ENCODE measurements around the gene C13orf46.

The C13orf46 gene

GRCh38 chr13:113976711-113977684 is 3.1 kb upstream of the C13orf46 start:
- H3K4me1 ChIP-seq (ENCODE audit: control insufficient read depth, insufficient read depth, low read length): no peaks in the 10 kb centered on the region
- no peaks in the 10 kb centered on the region for H3K9me3 ChIP-seq (ENCODE audit: control insufficient read depth, insufficient read depth, low read length)
- H3K27ac ChIP-seq (ENCODE audit: low read depth, low read length): no peak overlapping the region
- H3K36me3 ChIP-seq (ENCODE audit: control insufficient read depth, insufficient read depth, low read length): peaks cover 15% of the 10 kb centered on the region; the same call in 1 of the 2 replicates
- H3K9ac ChIP-seq (ENCODE audit: low read depth, low read length): no peak overlapping the region
- H3K27me3 ChIP-seq (ENCODE audit: control insufficient read depth, insufficient read depth, low read length): no peaks in the 10 kb centered on the region
- no peak overlapping the region for H3K4me3 ChIP-seq (ENCODE audit: low read depth, low read length)

GRCh38 chr13:113975416-113975815 is 1.5 kb upstream of the C13orf46 start:
- no peaks in the 10 kb centered on the region for H3K4me1 ChIP-seq (ENCODE audit: control insufficient read depth, insufficient read depth, low read length)
- H3K36me3 ChIP-seq (ENCODE audit: control insufficient read depth, insufficient read depth, low read length): peaks cover 10% of the 10 kb centered on the region; the same call in 1 of the 2 replicates
- no peaks in the 10 kb centered on the region for H3K27me3 ChIP-seq (ENCODE audit: control insufficient read depth, insufficient read depth, low read length)
- H3K4me3 ChIP-seq (ENCODE audit: low read depth, low read length): no peak overlapping the region
- no peak overlapping the region for H3K9ac ChIP-seq (ENCODE audit: low read depth, low read length)
- H3K27ac ChIP-seq (ENCODE audit: low read depth, low read length): no peak overlapping the region
- no peaks in the 10 kb centered on the region for H3K9me3 ChIP-seq (ENCODE audit: control insufficient read depth, insufficient read depth, low read length)

DNA sequence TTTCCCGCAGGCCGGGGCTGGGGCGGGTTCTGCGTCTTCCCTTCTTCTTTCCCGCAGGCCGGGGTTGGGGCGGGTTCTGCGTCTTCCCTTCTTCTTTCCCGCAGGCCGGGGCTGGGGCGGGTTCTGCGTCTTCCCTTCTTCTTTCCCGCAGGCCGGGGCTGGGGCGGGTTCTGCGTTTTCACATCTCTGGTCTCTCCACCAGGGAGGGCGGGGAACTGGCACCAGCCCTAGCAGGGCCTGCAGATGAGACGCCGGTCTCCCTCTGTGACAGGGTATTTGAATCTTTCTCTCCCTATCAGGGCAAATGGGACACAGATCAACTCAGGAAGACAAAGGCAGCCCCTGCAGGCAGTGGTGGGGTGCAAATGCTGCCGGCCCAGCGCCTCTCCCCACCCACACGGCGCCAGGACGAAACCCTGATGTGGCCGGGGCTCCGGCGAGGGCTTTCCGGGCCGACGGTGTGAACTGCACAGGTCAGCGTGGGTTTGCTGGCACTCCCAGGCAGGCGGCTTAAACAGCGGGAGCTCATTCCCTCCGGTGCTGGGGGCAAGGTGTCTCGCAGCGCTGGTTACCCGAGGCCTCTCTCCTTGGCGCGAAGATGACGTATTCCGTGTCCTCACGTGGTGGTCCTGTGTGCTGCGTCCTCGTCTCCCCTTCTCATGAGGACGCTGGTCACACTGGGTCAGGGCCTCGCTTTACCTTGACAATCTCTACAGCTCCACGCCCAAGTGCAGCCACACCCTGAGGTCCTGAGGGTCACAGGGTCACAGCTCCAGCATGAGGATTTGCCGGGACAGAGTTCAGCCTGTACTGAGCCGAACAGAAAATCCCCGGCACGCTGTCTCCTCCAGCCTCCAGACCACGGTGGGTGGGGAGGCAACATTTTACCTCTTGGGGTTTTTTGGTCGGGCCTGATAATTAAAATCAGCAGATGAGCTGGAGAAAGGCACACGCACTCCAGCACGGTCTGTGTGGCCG is 717 bp upstream of the C13orf46 start:
- H3K4me1 ChIP-seq (ENCODE audit: control insufficient read depth, insufficient read depth, low read length): no peaks in the 10 kb centered on the region
- H3K27ac ChIP-seq (ENCODE audit: low read depth, low read length): no peak overlapping the region
- H3K4me3 ChIP-seq (ENCODE audit: low read depth, low read length): no peak overlapping the region
- peaks cover 2% of the 10 kb centered on the region; the same call in 1 of the 2 replicates for H3K36me3 ChIP-seq (ENCODE audit: control insufficient read depth, insufficient read depth, low read length)
- no peaks in the 10 kb centered on the region for H3K27me3 ChIP-seq (ENCODE audit: control insufficient read depth, insufficient read depth, low read length)
- H3K9ac ChIP-seq (ENCODE audit: low read depth, low read length): no peak overlapping the region
- no peaks in the 10 kb centered on the region for H3K9me3 ChIP-seq (ENCODE audit: control insufficient read depth, insufficient read depth, low read length)

- H3K9me3 ChIP-seq (ENCODE audit: control insufficient read depth, insufficient read depth, low read length): no peaks in the 10 kb centered on the region
- no peaks in the 10 kb centered on the region for H3K36me3 ChIP-seq (ENCODE audit: control insufficient read depth, insufficient read depth, low read length)
- no peaks in the 10 kb centered on the region for H3K27me3 ChIP-seq (ENCODE audit: control insufficient read depth, insufficient read depth, low read length)
- no peak overlapping the region for H3K9ac ChIP-seq (ENCODE audit: low read depth, low read length)
- no peak overlapping the region for H3K4me3 ChIP-seq (ENCODE audit: low read depth, low read length)
- H3K27ac ChIP-seq (ENCODE audit: low read depth, low read length): no peak overlapping the region
- no peaks in the 10 kb centered on the region for H3K4me1 ChIP-seq (ENCODE audit: control insufficient read depth, insufficient read depth, low read length)
Measured at GRCh38 chr13:113972451-113973217, 1.2 kb downstream of the C13orf46 start.

DNA sequence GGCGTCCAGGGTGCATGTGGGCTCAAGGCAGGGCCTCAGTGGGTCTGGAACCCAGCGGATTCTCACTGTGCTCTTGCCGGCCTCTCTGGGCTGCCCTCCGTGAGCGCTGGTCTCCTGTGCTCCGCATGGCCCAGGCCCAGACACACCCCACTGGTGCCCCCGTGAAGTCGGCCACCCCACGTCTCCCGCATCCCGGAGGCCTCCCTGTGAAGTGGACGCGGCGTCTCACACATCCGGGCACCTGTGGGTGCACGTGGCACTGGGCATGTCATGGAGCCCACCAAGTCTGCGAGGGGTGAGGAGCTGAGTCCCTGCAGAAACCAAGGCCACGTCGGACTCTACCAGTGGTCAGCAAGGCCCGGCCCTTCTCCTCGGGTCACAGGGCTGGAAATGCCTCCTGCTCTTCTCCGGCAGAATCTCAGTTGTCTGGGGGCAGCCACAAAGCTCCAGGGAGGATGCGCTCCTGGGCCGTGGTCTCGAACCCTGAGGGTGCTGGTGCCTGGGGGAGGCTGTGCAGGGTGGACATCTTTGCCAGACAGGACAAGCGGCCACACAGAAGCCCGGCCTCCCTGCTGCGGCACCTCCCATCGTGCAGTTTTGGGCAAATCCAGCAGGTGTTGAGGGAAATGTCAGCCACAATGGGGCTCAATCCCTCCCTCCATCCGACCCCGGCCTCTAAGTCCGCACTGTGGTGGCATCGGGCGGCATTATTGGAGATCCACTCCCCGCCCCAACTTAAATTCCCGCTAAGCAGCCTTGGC is 2.2 kb downstream of the C13orf46 start:
- H3K4me3 ChIP-seq (ENCODE audit: low read depth, low read length): no peak overlapping the region
- H3K27me3 ChIP-seq (ENCODE audit: control insufficient read depth, insufficient read depth, low read length): no peaks in the 10 kb centered on the region
- H3K4me1 ChIP-seq (ENCODE audit: control insufficient read depth, insufficient read depth, low read length): no peaks in the 10 kb centered on the region
- H3K9me3 ChIP-seq (ENCODE audit: control insufficient read depth, insufficient read depth, low read length): 0 out of 2 replicates have a peak, but pooled peaks cover 3% of the 10 kb centered on the region
- no peak overlapping the region for H3K9ac ChIP-seq (ENCODE audit: low read depth, low read length)
- H3K36me3 ChIP-seq (ENCODE audit: control insufficient read depth, insufficient read depth, low read length): no peaks in the 10 kb centered on the region
- no peak overlapping the region for H3K27ac ChIP-seq (ENCODE audit: low read depth, low read length)

- Histone ChIP-seq H3K4me1 (ENCODE audit: control insufficient read depth, insufficient read depth, low read length) (no peaks in the 10 kb centered on the region), H3K9ac (ENCODE audit: low read depth, low read length) (no peak overlapping the region), H3K27ac (ENCODE audit: low read depth, low read length) (no peak overlapping the region), H3K9me3 (ENCODE audit: control insufficient read depth, insufficient read depth, low read length) (peaks cover 7% of the 10 kb centered on the region), H3K27me3 (ENCODE audit: control insufficient read depth, insufficient read depth, low read length) (no peaks in the 10 kb centered on the region), H3K4me3 (ENCODE audit: low read depth, low read length) (no peak overlapping the region), H3K36me3 (ENCODE audit: control insufficient read depth, insufficient read depth, low read length) (no peaks in the 10 kb centered on the region)
Measured at GRCh38 chr13:113970810-113971470, 2.9 kb downstream of the C13orf46 start.

DNA sequence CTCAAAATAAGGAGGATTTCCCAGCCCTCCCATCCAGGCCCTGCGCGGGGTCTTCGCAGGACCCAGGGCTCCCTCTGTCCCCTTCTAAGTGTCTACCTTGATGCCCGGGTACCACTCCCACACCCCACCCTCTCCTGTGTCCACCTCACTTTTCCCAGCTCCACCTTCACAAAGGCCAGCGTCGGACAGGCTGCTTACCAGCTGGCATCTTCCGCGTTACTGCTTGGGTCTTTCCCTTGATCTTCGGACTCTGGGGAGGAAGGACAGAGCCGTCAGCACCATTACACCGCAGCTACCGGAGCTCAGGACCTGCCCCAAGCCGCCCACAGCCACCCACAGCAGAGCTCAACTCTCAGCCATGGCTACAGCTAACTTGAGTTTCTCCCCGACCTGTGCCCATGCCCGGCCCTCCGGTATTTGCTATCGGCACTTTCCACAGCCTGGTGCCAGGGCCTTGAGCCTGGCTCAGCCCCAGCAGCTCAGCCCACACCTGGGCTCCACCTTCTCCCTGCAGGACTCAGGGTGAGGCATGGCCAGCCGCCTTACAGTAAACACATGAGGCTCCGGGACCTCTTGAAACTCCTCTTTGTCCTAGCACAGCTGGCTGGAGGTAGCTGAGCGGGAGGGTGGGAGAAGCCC is 3.8 kb downstream of the C13orf46 start:
- no peaks in the 10 kb centered on the region for H3K4me1 ChIP-seq (ENCODE audit: control insufficient read depth, insufficient read depth, low read length)
- H3K4me3 ChIP-seq (ENCODE audit: low read depth, low read length): no peak overlapping the region
- no peaks in the 10 kb centered on the region for H3K36me3 ChIP-seq (ENCODE audit: control insufficient read depth, insufficient read depth, low read length)
- H3K9ac ChIP-seq (ENCODE audit: low read depth, low read length): no peak overlapping the region
- peaks cover 16% of the 10 kb centered on the region for H3K9me3 ChIP-seq (ENCODE audit: control insufficient read depth, insufficient read depth, low read length)
- no peaks in the 10 kb centered on the region for H3K27me3 ChIP-seq (ENCODE audit: control insufficient read depth, insufficient read depth, low read length)
- H3K27ac ChIP-seq (ENCODE audit: low read depth, low read length): no peak overlapping the region

GRCh38 chr13:113969311-113969972 is 4.4 kb downstream of the C13orf46 start:
- no peak overlapping the region for H3K4me3 ChIP-seq (ENCODE audit: low read depth, low read length)
- H3K9ac ChIP-seq (ENCODE audit: low read depth, low read length): no peak overlapping the region
- H3K27me3 ChIP-seq (ENCODE audit: control insufficient read depth, insufficient read depth, low read length): no peaks in the 10 kb centered on the region
- H3K36me3 ChIP-seq (ENCODE audit: control insufficient read depth, insufficient read depth, low read length): no peaks in the 10 kb centered on the region
- no peaks in the 10 kb centered on the region for H3K4me1 ChIP-seq (ENCODE audit: control insufficient read depth, insufficient read depth, low read length)
- no peak overlapping the region for H3K27ac ChIP-seq (ENCODE audit: low read depth, low read length)
- peaks cover 20% of the 10 kb centered on the region for H3K9me3 ChIP-seq (ENCODE audit: control insufficient read depth, insufficient read depth, low read length)

All from HUES48 (cell line).